Panc1 (cell line): ENCODE results near the gene NTRK3. TPM values are rescaled to one million over a fixed set of nuclear protein-coding genes. Genes with fewer than 3 reads are reported as not detected.

Experiments
- ATAC-seq: fragments of 200-7000 bp; cut with Tn5 transposase; 2 replicates; pipeline ENCODE4 v1.9.1; 2020; ENCODE audit warnings: mild to moderate bottlenecking, moderate library complexity
- BruUV-seq: library from RNA; stranded (reverse); fragments of 400-500 nt; replicated peaks from 2 replicates; lab custom pipeline; 2021; lab: Mats Ljungman, UMichigan
- CTCF ChIA-PET: fragments of 300-600 bp; sonication (Branson Sonifier 250); formaldehyde crosslinking; loops from one replicate; lab custom pipeline; 2022; ENCODE audit warnings: antibody characterized with exemption; lab: Charles Lee
- POLR2A ChIA-PET: fragments of 300-600 bp; sonication (Branson Sonifier 250); formaldehyde crosslinking; loops from one replicate; lab custom pipeline; 2022; ENCODE audit warnings: antibody characterized with exemption; lab: Charles Lee
- DNase-seq: peaks from one replicate; pipeline ENCODE4 v3.0.0-alpha.2; 2010; ENCODE audit warnings: low read depth, low spot score
- H3K27ac ChIP-seq: 2 replicates; pipeline ENCODE4 v1.5.1; 2011; ENCODE audit warnings: mild to moderate bottlenecking, low read length, inconsistent platforms
- H3K27me3 ChIP-seq: fragments of 200-500 bp; sonication (Bioruptor generic); 2 replicates; pipeline ENCODE4 v1.6.0; 2014; ENCODE audit warnings: low read length, inconsistent platforms; ENCODE audit not compliant: control insufficient read depth, insufficient read depth
- H3K36me3 ChIP-seq: fragments of 200-500 bp; sonication (Bioruptor generic); 2 replicates; pipeline ENCODE4 v1.5.1; 2014; ENCODE audit warnings: inconsistent platforms, mild to moderate bottlenecking, low read length, moderate library complexity; ENCODE audit not compliant: control insufficient read depth, insufficient read depth
- H3K4me1 ChIP-seq: 2 replicates; pipeline ENCODE4 v1.5.1; 2011; ENCODE audit warnings: inconsistent platforms, mild to moderate bottlenecking, low read length, moderate library complexity; ENCODE audit not compliant: control insufficient read depth, insufficient read depth
- H3K4me3 ChIP-seq, 2 experiments: 2 replicates each; pipeline ENCODE4 v1.5.1; 2011 to 2012; ENCODE audit warnings: low read depth in 2 of 2, low read length in 2 of 2, mild to moderate bottlenecking in 2 of 2, inconsistent platforms in 1 of 2, moderate library complexity in 1 of 2
- H3K9me3 ChIP-seq: fragments of 200-500 bp; sonication (Bioruptor generic); 2 replicates; pipeline ENCODE4 v1.5.1; 2014; ENCODE audit warnings: low read depth, mild to moderate bottlenecking, inconsistent platforms, low read length, moderate library complexity; ENCODE audit not compliant: control insufficient read depth, insufficient read depth
- CTCF ChIP-seq: fragments of 450-650 bp; IDR thresholded peaks from 2 replicates; pipeline ENCODE4 v1.5.1; 2017; ENCODE audit warnings: mild to moderate bottlenecking
- POLR2AphosphoS5 ChIP-seq: IDR thresholded peaks from 2 replicates; pipeline ENCODE4 v1.6.1; 2012; ENCODE audit warnings: mild to moderate bottlenecking, low read depth, low read length, moderate library complexity
- REST ChIP-seq, 2 experiments: IDR thresholded peaks; 2 replicates each; pipeline ENCODE4 v1.6.1; 2011 to 2012; ENCODE audit warnings: low read depth in 2 of 2, control low read depth in 1 of 2, low read length in 1 of 2, mild to moderate bottlenecking in 1 of 2, moderate library complexity in 1 of 2; ENCODE audit not compliant: insufficient read depth in 1 of 2
- SIN3A ChIP-seq: IDR thresholded peaks from 2 replicates; pipeline ENCODE4 v1.6.1; 2012; ENCODE audit warnings: low read depth, mild to moderate bottlenecking, low read length, moderate library complexity, borderline replicate concordance; ENCODE audit not compliant: insufficient read depth
- TCF7L2 ChIP-seq: IDR thresholded peaks from 2 replicates; pipeline ENCODE4 v1.6.1; 2011; ENCODE audit warnings: mild to moderate bottlenecking, low read depth, low read length, inconsistent platforms
- in situ Hi-C: cut with HindIII; loops from 2 replicates; pipeline ENCODE4 v1.10.0; 2016; ENCODE audit warnings: low sequenced_read_pairs, low pct_unique_long_range_greater_than_20kb
- intact Hi-C: fragments of 100-400 bp; cut with micrococcal nuclease; formaldehyde crosslinking; loops from one replicate; pipeline ENCODE4 v1.10.0; 2022; ENCODE audit not compliant: unreplicated experiment
- total RNA-seq: library from RNA; stranded (reverse); gene quantifications from one replicate; pipeline ENCODE4 v1.2.1, GENCODE V29; 2021; ENCODE audit not compliant: unreplicated experiment

The NTRK3 gene
- total RNA-seq, 1 experiment from 2014 or later: not detected

GRCh38 chr15:88208396-88208795 is 48.1 kb downstream of the NTRK3 start:
- no peaks in the 10 kb centered on the region for H3K9me3 ChIP-seq
- no peak overlapping the region for H3K4me3 ChIP-seq
- no peak for TF ChIP-seq SIN3A
- no peak for TF ChIP-seq CTCF
- no peak for TF ChIP-seq POLR2AphosphoS5
- TF ChIP-seq TCF7L2: no peak
- no peak for TF ChIP-seq REST (IDR thresholded peaks at IDR 0.05; ENCODE audit: insufficient read depth in 1 of 2, low read depth in 2 of 2, low read length in 1 of 2)
- in situ Hi-C loops: no loop called here
- no peaks in the 10 kb centered on the region for H3K4me1 ChIP-seq
- BruUV-seq: no TSS peak
- H3K27ac ChIP-seq: no peak overlapping the region
- DNase-seq (no peak), ATAC-seq (no peak)
- CTCF ChIA-PET: no interaction called here
- no peaks in the 10 kb centered on the region for H3K36me3 ChIP-seq
- H3K27me3 ChIP-seq: peaks cover 9% of the 10 kb centered on the region
- intact Hi-C loops: no loop called here
- POLR2A ChIA-PET: no interaction called here

GRCh38 chr15:88207565-88207964 is 49.0 kb downstream of the NTRK3 start:
- Histone ChIP-seq H3K36me3 (no peaks in the 10 kb centered on the region), H3K27me3 (peaks cover 9% of the 10 kb centered on the region), H3K27ac (no peak overlapping the region), H3K9me3 (no peaks in the 10 kb centered on the region), H3K4me3 (no peak overlapping the region), H3K4me1 (no peaks in the 10 kb centered on the region)
- no peak for DNase-seq
- no peak for ATAC-seq
- no TSS peak for BruUV-seq
- in situ Hi-C loops: no loop called here
- POLR2A ChIA-PET: no interaction called here
- TF ChIP-seq TCF7L2: no peak
- TF ChIP-seq REST (IDR thresholded peaks at IDR 0.05; ENCODE audit: insufficient read depth in 1 of 2, low read depth in 2 of 2, low read length in 1 of 2): no peak
- TF ChIP-seq POLR2AphosphoS5: no peak
- no peak for TF ChIP-seq CTCF
- no peak for TF ChIP-seq SIN3A
- CTCF ChIA-PET: no interaction called here
- intact Hi-C loops: no loop called here
